ENCODE data around the gene ZNF771.
A peak's percentile ranks its signal among the peaks of the same experiment; 100 is the strongest.

Gene ZNF771

GRCh38 chr16:30399435-30400186, 7.8 kb upstream of the ZNF771 start:
- no peak for DNase-seq

GRCh38 chr16:30401768-30402425, 5.5 kb upstream of the ZNF771 start:
- DNase-seq: no peak

GRCh38 chr16:30406795-30407101, 658 bp upstream of the ZNF771 start:
- DNase-seq: no peak

GRCh38 chr16:30407804-30408534, 563 bp downstream of the ZNF771 start:
- DNase-seq: no peak

- DNase-seq: peak; percentile 90
Measured at GRCh38 chr16:30409125-30410060, 2.0 kb downstream of the ZNF771 start.

- no peak for DNase-seq
Measured at GRCh38 chr16:30413112-30413806, 5.9 kb downstream of the ZNF771 start.

GRCh38 chr16:30414159-30414558, 6.8 kb downstream of the ZNF771 start:
- DNase-seq: no peak

GRCh38 chr16:30416047-30416603, 8.7 kb downstream of the ZNF771 start:
- no peak for DNase-seq

- DNase-seq: no peak
Measured at GRCh38 chr16:30416624-30417528, 9.5 kb downstream of the ZNF771 start.

GRCh38 chr16:30417529-30418349, 10.3 kb downstream of the ZNF771 start:
- peak; percentile 89 for DNase-seq

GRCh38 chr16:30418350-30419181, 11.2 kb downstream of the ZNF771 start:
- DNase-seq: no peak

GRCh38 chr16:30421010-30421409, 13.6 kb downstream of the ZNF771 start:
- no peak for DNase-seq

- no peak for DNase-seq
Measured at GRCh38 chr16:30428055-30428454, 20.6 kb downstream of the ZNF771 start.

GRCh38 chr16:30429418-30429677, 21.9 kb downstream of the ZNF771 start:
- DNase-seq: no peak

GRCh38 chr16:30429678-30430427, 22.4 kb downstream of the ZNF771 start, which contains the start of gene DCTPP1:
TSS of gene DCTPP1 (minus strand) at chr16:30430030. CDS start at chr16:30429980, 50 bp downstream.
- DNase-seq: peak; percentile 99

GRCh38 chr16:30430428-30430970, 23.1 kb downstream of the ZNF771 start:
- no peak for DNase-seq

GRCh38 chr16:30434852-30435251, 27.4 kb downstream of the ZNF771 start:
- no peak for DNase-seq

- no peak for DNase-seq
Measured at GRCh38 chr16:30437511-30438046, 30.2 kb downstream of the ZNF771 start.
